Lung (tissue), 12 donors: Measurements from ENCODE around the gene CHMP1A. TPM values are rescaled to one million over a fixed set of nuclear protein-coding genes. Genes with fewer than 3 reads are reported as not detected.

Experiments used
- ATAC-seq: fragments of 200-7000 bp; cut with Tn5 transposase; one replicate; pipeline ENCODE4 v1.9.1; 2020; ENCODE audit warnings: moderate number of reproducible peaks; ENCODE audit not compliant: insufficient read depth, low FRiP score
- DNase-seq, 3 donors: peaks; one replicate each; pipeline ENCODE4 v3.0.0-alpha.2; 2013 to 2017
- H3K27ac ChIP-seq, 2 donors: one replicate each; pipeline ENCODE4 v1.5.1; 2013; ENCODE audit warnings: mild to moderate bottlenecking in 2 of 2, moderate library complexity in 2 of 2, control low read depth in 1 of 2, inconsistent platforms in 1 of 2, low read depth in 1 of 2, low read length in 1 of 2
- H3K27me3 ChIP-seq, 3 donors: one replicate each; pipeline ENCODE4 v1.5.1; 2013; ENCODE audit warnings: low read length in 2 of 3; ENCODE audit not compliant: control insufficient read depth in 3 of 3, insufficient read depth in 3 of 3
- H3K36me3 ChIP-seq, 4 donors: one replicate each; pipeline ENCODE4 v1.5.1; 2013; ENCODE audit warnings: low read length in 4 of 4, mild to moderate bottlenecking in 1 of 4, moderate library complexity in 1 of 4; ENCODE audit not compliant: control insufficient read depth in 4 of 4, insufficient read depth in 4 of 4
- H3K4me1 ChIP-seq, 5 donors: one replicate each; pipeline ENCODE4 v1.5.1; 2013; ENCODE audit warnings: low read length in 5 of 5, mild to moderate bottlenecking in 2 of 5, moderate library complexity in 1 of 5; ENCODE audit not compliant: control insufficient read depth in 5 of 5, insufficient read depth in 5 of 5
- H3K4me3 ChIP-seq: one replicate; pipeline ENCODE4 v1.5.1; 2013; ENCODE audit warnings: mild to moderate bottlenecking, control low read depth, moderate library complexity
- H3K9ac ChIP-seq, 2 donors: one replicate each; pipeline ENCODE4 v1.5.1; 2013; ENCODE audit warnings: low read length in 2 of 2, control low read depth in 1 of 2; ENCODE audit not compliant: insufficient read depth in 1 of 2
- H3K9me3 ChIP-seq, 4 donors: one replicate each; pipeline ENCODE4 v1.5.1; 2013; ENCODE audit warnings: low read length in 3 of 4, mild to moderate bottlenecking in 1 of 4, moderate library complexity in 1 of 4; ENCODE audit not compliant: control insufficient read depth in 4 of 4, insufficient read depth in 3 of 4
- WGBS, 2 donors: extraction: QIAGEN DNeasy Blood & Tissue Kit; methylation state at CpG; one replicate each; pipeline ENCODE4 v1.1.7; 2013; 5-methylcytosine and 5-hydroxymethylcytosine counted together
- polyA plus RNA-seq, 2 donors: library from polyadenylated mRNA; stranded (reverse); fragments of 200-250 nt; gene quantifications; one replicate each; pipeline ENCODE4 v1.2.1, GENCODE V29; 2013
- total RNA-seq, 2 donors: library from RNA; depleted of rRNA in 1 of 2; stranded (reverse); fragments of >200 nt in 1 of 2; gene quantifications; one replicate each; pipeline ENCODE4 v1.2.1, GENCODE V29; 2014 to 2021
- TF ChIP-seq, protein P1 (sequence below): IDR thresholded peaks from 2 replicates; pipeline ENCODE4 v1.5.1; 2012; ENCODE audit warnings: mild to moderate bottlenecking; ENCODE audit errors: control extremely low read depth, extremely low read depth
- donor health status: control.
- donor health status: control.
- donor health status: Bipolar disorder and iron deficiency.
- donor health status: healthy.
- donor health status: DM: yes; HTN: yes; CAD: no.

The CHMP1A gene
- total and polyA plus RNA-seq, 4 donors: 61.3 to 98.4 (median 85.5) TPM

DNA sequence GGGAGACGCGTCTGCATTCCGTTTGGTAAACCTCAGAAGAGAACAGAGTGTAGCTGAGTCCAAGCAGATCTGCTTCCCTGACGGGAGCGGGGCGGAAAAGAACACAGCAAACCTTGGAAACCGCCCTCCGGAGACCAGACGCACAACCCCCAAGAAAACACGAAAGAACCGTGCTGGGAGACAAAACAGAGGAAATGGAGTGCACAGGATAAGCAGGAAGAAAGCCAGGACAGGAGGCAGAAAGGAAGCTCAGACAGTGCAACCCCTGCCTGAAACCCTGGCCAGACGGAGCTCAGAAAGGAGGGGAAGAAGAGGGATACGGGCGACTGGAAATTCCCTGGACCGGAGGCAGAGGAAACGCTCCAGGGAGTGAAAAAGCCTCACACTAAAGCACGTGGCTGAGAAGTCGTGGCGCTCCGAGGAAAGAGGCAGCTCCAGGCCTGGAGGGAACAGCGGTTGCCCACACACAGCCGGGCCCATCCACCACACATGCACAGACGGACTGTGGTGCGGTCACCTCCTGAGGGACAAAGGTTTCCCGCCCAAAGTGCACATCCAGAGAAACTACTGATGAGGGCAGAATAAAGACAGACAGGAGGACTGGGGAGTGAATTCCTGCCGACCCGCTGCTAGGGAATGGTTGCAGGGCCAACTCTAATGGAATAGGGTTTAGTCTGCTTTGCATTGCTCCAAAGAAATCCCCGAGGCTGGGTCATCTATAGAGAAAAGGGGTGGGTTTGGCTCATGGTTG, 33.8 kb downstream of the CHMP1A start:
- H3K4me1 ChIP-seq: peaks cover 0 to 11% (median 1%) of the 10 kb centered on the region in 5 donors
- TF ChIP-seq, protein P1, sequence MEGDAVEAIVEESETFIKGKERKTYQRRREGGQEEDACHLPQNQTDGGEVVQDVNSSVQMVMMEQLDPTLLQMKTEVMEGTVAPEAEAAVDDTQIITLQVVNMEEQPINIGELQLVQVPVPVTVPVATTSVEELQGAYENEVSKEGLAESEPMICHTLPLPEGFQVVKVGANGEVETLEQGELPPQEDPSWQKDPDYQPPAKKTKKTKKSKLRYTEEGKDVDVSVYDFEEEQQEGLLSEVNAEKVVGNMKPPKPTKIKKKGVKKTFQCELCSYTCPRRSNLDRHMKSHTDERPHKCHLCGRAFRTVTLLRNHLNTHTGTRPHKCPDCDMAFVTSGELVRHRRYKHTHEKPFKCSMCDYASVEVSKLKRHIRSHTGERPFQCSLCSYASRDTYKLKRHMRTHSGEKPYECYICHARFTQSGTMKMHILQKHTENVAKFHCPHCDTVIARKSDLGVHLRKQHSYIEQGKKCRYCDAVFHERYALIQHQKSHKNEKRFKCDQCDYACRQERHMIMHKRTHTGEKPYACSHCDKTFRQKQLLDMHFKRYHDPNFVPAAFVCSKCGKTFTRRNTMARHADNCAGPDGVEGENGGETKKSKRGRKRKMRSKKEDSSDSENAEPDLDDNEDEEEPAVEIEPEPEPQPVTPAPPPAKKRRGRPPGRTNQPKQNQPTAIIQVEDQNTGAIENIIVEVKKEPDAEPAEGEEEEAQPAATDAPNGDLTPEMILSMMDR: no peak
- no peaks in the 10 kb centered on the region for H3K36me3 ChIP-seq
- no peaks in the 10 kb centered on the region for H3K9me3 ChIP-seq
- peak overlapping the region in 1 of 2 donors; percentile 71 for H3K27ac ChIP-seq
- peaks cover 0 to 3% (median 2%) of the 10 kb centered on the region in 3 donors for H3K27me3 ChIP-seq
- peak in 2 of 3 donors; percentile 21 to 45 for DNase-seq
- no peak for ATAC-seq
- no peak overlapping the region for H3K9ac ChIP-seq
- WGBS, 2 donors: 43 to 48% methylated on average over 28 of the region's 28 CpGs
- H3K4me3 ChIP-seq: no peak overlapping the region

DNA sequence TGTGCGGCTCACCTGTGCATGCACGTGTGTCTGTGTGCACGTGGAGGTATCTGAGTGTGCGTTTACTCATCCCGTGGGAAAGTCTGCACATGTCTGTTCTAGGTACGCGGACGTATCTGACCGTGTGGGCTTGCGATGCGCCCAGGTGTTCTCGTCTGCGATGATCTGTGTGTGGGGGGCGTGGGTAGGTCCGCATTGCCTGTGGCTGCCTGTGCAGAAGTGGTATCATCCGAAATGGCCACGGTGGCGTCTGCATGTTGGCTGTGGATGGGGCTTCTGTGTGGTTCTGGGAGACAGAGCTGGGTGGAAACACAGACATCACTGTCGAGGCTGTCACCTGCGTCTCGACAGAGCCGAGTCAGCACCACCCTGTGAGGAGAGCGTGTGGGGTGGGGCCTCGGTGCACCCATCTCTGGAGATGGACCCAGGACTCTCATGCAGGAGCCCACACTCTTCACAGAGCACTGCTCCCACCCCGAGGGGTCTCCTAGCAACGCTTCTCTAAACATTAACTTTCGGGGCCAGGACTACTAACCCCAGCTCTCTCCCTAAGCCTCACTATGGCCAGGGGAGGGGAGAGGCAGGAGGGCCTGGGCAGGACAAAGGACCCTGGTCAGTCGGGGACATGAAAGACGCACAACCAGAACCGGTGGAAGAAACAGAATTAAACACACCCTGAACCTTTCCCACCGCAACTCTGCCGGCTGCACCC, 35.7 kb downstream of the CHMP1A start:
- no peaks in the 10 kb centered on the region for H3K36me3 ChIP-seq
- no peak overlapping the region for H3K27ac ChIP-seq
- H3K27me3 ChIP-seq: peaks cover 0 to 3% (median 2%) of the 10 kb centered on the region in 3 donors
- no peak overlapping the region for H3K4me3 ChIP-seq
- DNase-seq (no peak), ATAC-seq (no peak)
- TF ChIP-seq, protein P1: no peak
- H3K9ac ChIP-seq: no peak overlapping the region
- H3K9me3 ChIP-seq: peaks cover 0 to 2% (median 0%) of the 10 kb centered on the region in 4 donors
- 80 to 87% methylated on average over 32 of the region's 32 CpGs for WGBS, 2 donors
- H3K4me1 ChIP-seq: peaks cover 0 to 15% (median 3%) of the 10 kb centered on the region in 5 donors

DNA sequence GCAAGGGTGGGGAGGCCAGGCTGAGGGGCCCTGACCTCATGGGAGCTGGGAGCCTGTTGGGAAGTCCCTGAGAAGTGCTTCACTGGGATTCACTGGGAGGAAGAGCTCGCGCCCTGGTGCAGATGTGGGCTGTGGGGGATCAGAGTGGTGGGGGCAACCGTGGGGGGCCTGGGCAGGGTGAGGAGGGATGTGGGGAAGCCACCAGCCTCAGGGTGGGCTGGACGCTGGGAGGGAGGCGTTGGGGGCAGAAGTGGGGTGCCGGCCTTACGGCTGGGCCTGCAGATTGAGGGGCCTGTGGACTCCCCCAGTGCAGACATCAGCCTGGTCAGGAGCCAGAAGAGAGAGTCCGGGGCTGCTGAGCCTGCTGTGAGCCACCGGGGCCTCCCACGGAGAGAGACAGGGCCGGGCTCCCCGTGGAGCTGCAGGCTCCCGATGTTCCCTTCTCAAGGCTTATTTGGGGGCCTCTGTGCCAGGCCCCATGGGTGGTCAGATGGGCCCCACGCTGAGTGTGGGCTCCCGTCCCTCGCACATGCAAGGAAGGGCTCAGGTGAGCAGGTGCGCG, 36.3 kb downstream of the CHMP1A start:
- no peak for DNase-seq
- Histone ChIP-seq H3K4me1 (peaks cover 0 to 15% (median 3%) of the 10 kb centered on the region in 5 donors), H3K4me3 (no peak overlapping the region), H3K9me3 (peaks cover 0 to 2% (median 0%) of the 10 kb centered on the region in 4 donors), H3K9ac (no peak overlapping the region), H3K27ac (no peak overlapping the region), H3K27me3 (peaks cover 0 to 3% (median 2%) of the 10 kb centered on the region in 3 donors), H3K36me3 (no peaks in the 10 kb centered on the region)
- 83 to 88% methylated on average over 14 to 18 of the region's 18 CpGs for WGBS, 2 donors
- TF ChIP-seq, protein P1: no peak
- no peak for ATAC-seq
